IMR-90 (cell line): Measurements from ENCODE around the gene FFAR3. TPM values are rescaled to one million over a fixed set of nuclear protein-coding genes. Genes with fewer than 3 reads are reported as not detected.

Experiments
- ATAC-seq: fragments of 200-7000 bp; cut with Tn5 transposase; 2 replicates; pipeline ENCODE4 v1.9.1; 2020; ENCODE audit warnings: low read depth, mild to moderate bottlenecking, moderate library complexity
- BruUV-seq: library from RNA; stranded (reverse); fragments of 400-500 nt; replicated peaks from 2 replicates; lab custom pipeline; 2021; lab: Mats Ljungman, UMichigan
- CTCF ChIA-PET: fragments of 300-600 bp; formaldehyde crosslinking; extraction: SDS; loops from one replicate; lab custom pipeline; 2021; ENCODE audit warnings: antibody characterized with exemption; lab: Yijun Ruan, JAX
- POLR2A ChIA-PET: fragments of 300-600 bp; sonication (Branson Sonifier 250); formaldehyde crosslinking; loops from one replicate; lab custom pipeline; 2022; ENCODE audit warnings: antibody characterized with exemption; ENCODE audit not compliant: unreplicated experiment; lab: Charles Lee
- DNase-seq: peaks from one replicate; pipeline ENCODE4 v3.0.0; 2013
- H2AFZ ChIP-seq: replicated peaks from 2 replicates; pipeline ENCODE3; 2013; ENCODE audit warnings: low read length, mild to moderate bottlenecking; ENCODE audit not compliant: poor library complexity
- H2AK5ac ChIP-seq: 2 replicates; pipeline ENCODE4 v1.6.1; 2013; ENCODE audit warnings: low read depth, low read length, inconsistent platforms
- H2AK9ac ChIP-seq: replicated peaks from 2 replicates; pipeline ENCODE3; 2013; ENCODE audit warnings: mild to moderate bottlenecking, low read depth, low read length, moderate library complexity; ENCODE audit not compliant: poor library complexity
- H2BK120ac ChIP-seq: 2 replicates; pipeline ENCODE4 v1.6.1; 2013; ENCODE audit warnings: low read depth, low read length, inconsistent platforms
- H2BK15ac ChIP-seq: 3 replicates; pipeline ENCODE4 v1.6.1; 2013; ENCODE audit warnings: low read depth, low read length, inconsistent platforms
- H2BK20ac ChIP-seq: 2 replicates; pipeline ENCODE4 v1.6.1; 2013; ENCODE audit warnings: low read depth, mild to moderate bottlenecking, inconsistent platforms, low read length, moderate library complexity
- H2BK5ac ChIP-seq: 2 replicates; pipeline ENCODE4 v1.6.1; 2013; ENCODE audit warnings: mild to moderate bottlenecking, low read depth, low read length, inconsistent platforms; ENCODE audit not compliant: poor library complexity, severe bottlenecking
- H3K14ac ChIP-seq: replicated peaks from 2 replicates; pipeline ENCODE4 v1.6.1; 2013; ENCODE audit warnings: low read depth, low read length, inconsistent platforms
- H3K18ac ChIP-seq: 2 replicates; pipeline ENCODE4 v1.6.1; 2013; ENCODE audit warnings: low read depth, low read length, control low read depth
- H3K23ac ChIP-seq: 2 replicates; pipeline ENCODE4 v1.6.1; 2013; ENCODE audit warnings: low read depth, low read length, inconsistent platforms
- H3K27ac ChIP-seq: 2 replicates; pipeline ENCODE4 v1.5.1; 2013; ENCODE audit warnings: mild to moderate bottlenecking, control low read depth, low read length; ENCODE audit not compliant: insufficient read depth
- H3K27me3 ChIP-seq: 2 replicates; pipeline ENCODE4 v1.6.1; 2013; ENCODE audit warnings: low read length; ENCODE audit not compliant: control insufficient read depth, insufficient read depth
- H3K36me3 ChIP-seq: 2 replicates; pipeline ENCODE4 v1.6.1; 2013; ENCODE audit warnings: low read length, mixed read lengths; ENCODE audit not compliant: control insufficient read depth, insufficient read depth
- H3K4ac ChIP-seq: 2 replicates; pipeline ENCODE4 v1.6.1; 2013; ENCODE audit warnings: low read depth, low read length, inconsistent platforms
- H3K4me1 ChIP-seq: 2 replicates; pipeline ENCODE4 v1.6.1; 2013; ENCODE audit warnings: low read length, mixed read lengths; ENCODE audit not compliant: control insufficient read depth, insufficient read depth
- H3K4me2 ChIP-seq: 2 replicates; pipeline ENCODE4 v1.6.1; 2013; ENCODE audit warnings: low read depth, mild to moderate bottlenecking, control low read depth, low read length, moderate library complexity
- H3K4me3 ChIP-seq: 2 replicates; pipeline ENCODE4 v1.5.1; 2013; ENCODE audit warnings: low read depth, mild to moderate bottlenecking, control low read depth, low read length, moderate library complexity; ENCODE audit not compliant: insufficient read depth
- H3K56ac ChIP-seq: 2 replicates; pipeline ENCODE4 v1.6.1; 2013; ENCODE audit warnings: low read length, inconsistent platforms; ENCODE audit not compliant: insufficient read depth; ENCODE audit errors: extremely low read depth
- H3K79me1 ChIP-seq, 2 experiments: 2 replicates each; pipeline ENCODE4 v1.6.1; 2013; ENCODE audit warnings: low read length in 2 of 2, inconsistent platforms in 1 of 2, low read depth in 1 of 2
- H3K9ac ChIP-seq: 2 replicates; pipeline ENCODE4 v1.6.1; 2013; ENCODE audit warnings: low read depth, low read length, control low read depth
- H3K9me1 ChIP-seq: 2 replicates; pipeline ENCODE4 v1.6.1; 2013; ENCODE audit warnings: low read length, inconsistent platforms; ENCODE audit not compliant: insufficient read depth
- H3K9me3 ChIP-seq: 2 replicates; pipeline ENCODE4 v1.6.1; 2013; ENCODE audit warnings: low read length; ENCODE audit not compliant: control insufficient read depth, insufficient read depth
- H4K20me1 ChIP-seq: 2 replicates; pipeline ENCODE4 v1.6.1; 2013; ENCODE audit warnings: low read length, inconsistent platforms; ENCODE audit not compliant: insufficient read depth
- H4K5ac ChIP-seq: 2 replicates; pipeline ENCODE4 v1.6.1; 2013; ENCODE audit warnings: mild to moderate bottlenecking, low read depth, low read length, control low read depth
- H4K8ac ChIP-seq, 2 experiments: 2 replicates each; pipeline ENCODE4 v1.6.1; 2013; ENCODE audit warnings: low read depth in 2 of 2, low read length in 2 of 2, control low read depth in 1 of 2, inconsistent platforms in 1 of 2
- H4K91ac ChIP-seq: 2 replicates; pipeline ENCODE4 v1.6.1; 2013; ENCODE audit warnings: low read depth, low read length, inconsistent platforms; ENCODE audit not compliant: insufficient read depth
- CHD1 ChIP-seq: IDR thresholded peaks from 2 replicates; pipeline ENCODE4 v1.6.1; 2012; ENCODE audit warnings: low read depth, low read length, improper control_type of control experiment
- MAFK ChIP-seq: IDR thresholded peaks from 2 replicates; pipeline ENCODE4 v1.6.1; 2012; ENCODE audit warnings: low read depth, low read length, improper control_type of control experiment
- MAZ ChIP-seq: IDR thresholded peaks from 2 replicates; pipeline ENCODE4 v1.6.1; 2012; ENCODE audit warnings: low read depth, mild to moderate bottlenecking, low read length, improper control_type of control experiment, moderate library complexity, borderline replicate concordance
- MXI1 ChIP-seq: IDR thresholded peaks from 2 replicates; pipeline ENCODE4 v1.6.1; 2012; ENCODE audit warnings: low read depth, mild to moderate bottlenecking, low read length, moderate library complexity, borderline replicate concordance
- NFE2L2 ChIP-seq: fragments of 150-350 bp; IDR thresholded peaks from 2 replicates; pipeline ENCODE4 v1.6.1; 2016; ENCODE audit warnings: low read depth, mild to moderate bottlenecking, low read length
- RAD21 ChIP-seq: IDR thresholded peaks from 2 replicates; pipeline ENCODE4 v1.6.1; 2012; ENCODE audit warnings: low read length, improper control_type of control experiment
- RFX5 ChIP-seq: IDR thresholded peaks from 2 replicates; pipeline ENCODE4 v1.8.0; 2012; ENCODE audit warnings: low read depth, mild to moderate bottlenecking, low read length, moderate library complexity
- SMC3 ChIP-seq: fragments of 150-350 bp; IDR thresholded peaks from 2 replicates; pipeline ENCODE4 v1.6.1; 2016; ENCODE audit warnings: low read depth, mild to moderate bottlenecking, antibody characterized with exemption, low read length, moderate library complexity
- WGBS, 2 experiments: methylation state at CpG; one replicate each; pipeline versions ENCODE4 v1.1.5 to v1.1.7; 2013; ENCODE audit warnings: missing lambda C conversion rate in 2 of 2; ENCODE audit not compliant: insufficient read length in 1 of 2; ENCODE audit errors: extremely low coverage in 2 of 2; 5-methylcytosine and 5-hydroxymethylcytosine counted together
- dilution Hi-C: fragments of 300-500 bp; cut with HindIII; formaldehyde crosslinking; loops from one replicate; pipeline ENCODE4 v1.14.3; 2018; ENCODE audit warnings: low sequenced_read_pairs; ENCODE audit not compliant: unreplicated experiment
- in situ Hi-C: fragments of 300-500 bp; cut with MboI; formaldehyde crosslinking; loops from 3 replicates; pipeline ENCODE4 v1.14.3; 2019; ENCODE audit warnings: low sequenced_read_pairs, inconsistent platforms, mixed read lengths
- intact Hi-C: fragments of 100-400 bp; cut with micrococcal nuclease; formaldehyde crosslinking; loops from 2 replicates; pipeline ENCODE4 v1.10.0; 2022
- polyA plus RNA-seq, 3 experiments: library from polyadenylated mRNA; depleted of rRNA; stranded (reverse); fragments of >200 nt; gene quantifications; 2 replicates each; pipeline ENCODE4 v1.2.3, GENCODE V29; 2012; ENCODE audit warnings: low replicate concordance in 1 of 3
- total RNA-seq: library from RNA; depleted of rRNA; stranded (reverse); fragments of >200 nt; gene quantifications from 2 replicates; pipeline ENCODE4 v1.2.3, GENCODE V29; 2012
- TF ChIP-seq, protein P1 (sequence below): fragments of 150-350 bp; IDR thresholded peaks from 2 replicates; pipeline ENCODE4 v1.6.1; 2017; ENCODE audit warnings: mild to moderate bottlenecking, antibody characterized with exemption, low read length, low read depth
- TF ChIP-seq, protein P2 (sequence below): fragments of 150-350 bp; IDR thresholded peaks from 2 replicates; pipeline ENCODE4 v1.6.1; 2016; ENCODE audit warnings: low read depth, mild to moderate bottlenecking, low read length, moderate library complexity, borderline replicate concordance
- TF ChIP-seq, protein P3 (sequence below): conservative IDR thresholded peaks from 2 replicates; pipeline ENCODE4 v1.5.1; 2012; ENCODE audit warnings: mild to moderate bottlenecking, low read depth, low read length, improper control_type of control experiment

The FFAR3 gene
- total and polyA plus RNA-seq, 2 of the 4 experiments (the other 2 are of a cell fraction) = not detected

DNA sequence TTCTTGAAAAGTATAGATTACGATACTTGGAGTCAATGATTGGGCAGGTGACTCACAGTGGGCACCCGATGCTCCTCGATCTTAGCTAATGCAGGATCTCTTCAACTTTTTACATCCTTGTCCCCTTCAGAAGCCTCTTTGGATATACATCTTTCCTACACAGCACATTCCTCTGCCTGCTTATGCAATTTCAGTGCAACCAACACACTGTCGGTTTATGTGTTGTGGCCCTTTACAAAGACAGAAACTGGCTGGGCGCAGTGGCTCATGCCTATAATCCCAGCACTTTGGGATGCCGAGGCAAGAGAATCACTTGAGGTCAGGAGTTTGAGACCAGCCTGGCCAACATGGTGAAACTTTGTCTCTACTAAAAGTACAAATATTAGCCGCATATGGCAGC is 15.2 kb downstream of the FFAR3 start:
- H2BK15ac ChIP-seq = no peak overlapping the region
- H3K56ac ChIP-seq = no peak overlapping the region
- in situ Hi-C loops = no loop called here
- H3K79me1 ChIP-seq = no peaks in the 10 kb centered on the region
- H2AFZ ChIP-seq = no peak overlapping the region
- H4K8ac ChIP-seq = no peak overlapping the region
- H3K27me3 ChIP-seq = no peaks in the 10 kb centered on the region
- no peak overlapping the region for H2AK9ac ChIP-seq
- no peak overlapping the region for H4K91ac ChIP-seq
- no peak overlapping the region for H3K23ac ChIP-seq
- no TSS peak for BruUV-seq
- no peaks in the 10 kb centered on the region for H3K36me3 ChIP-seq
- ChIA-PET CTCF (no interaction called here), POLR2A (no interaction called here)
- no peaks in the 10 kb centered on the region for H3K4me1 ChIP-seq
- H3K27ac ChIP-seq = no peak overlapping the region
- no peak overlapping the region for H3K4me2 ChIP-seq
- H2BK120ac ChIP-seq = no peak overlapping the region
- H3K9ac ChIP-seq = no peak overlapping the region
- H4K20me1 ChIP-seq = no peaks in the 10 kb centered on the region
- no peak overlapping the region for H2BK5ac ChIP-seq
- dilution Hi-C loops = no loop called here
- no peaks in the 10 kb centered on the region for H3K9me1 ChIP-seq
- H4K5ac ChIP-seq = no peak overlapping the region
- H2BK20ac ChIP-seq = no peak overlapping the region
- no peak for ATAC-seq
- no peak overlapping the region for H3K18ac ChIP-seq
- WGBS, 2 experiments = 78% methylated on average over 4 of the region's 7 CpGs; no CpG with 5 or more reads in 1 of the 2 experiments
- H2AK5ac ChIP-seq = no peak overlapping the region
- intact Hi-C loops = no loop called here
- no peak for TF ChIP-seq CHD1
- no peak for TF ChIP-seq MAFK
- no peak for TF ChIP-seq NFE2L2
- TF ChIP-seq, protein P1, sequence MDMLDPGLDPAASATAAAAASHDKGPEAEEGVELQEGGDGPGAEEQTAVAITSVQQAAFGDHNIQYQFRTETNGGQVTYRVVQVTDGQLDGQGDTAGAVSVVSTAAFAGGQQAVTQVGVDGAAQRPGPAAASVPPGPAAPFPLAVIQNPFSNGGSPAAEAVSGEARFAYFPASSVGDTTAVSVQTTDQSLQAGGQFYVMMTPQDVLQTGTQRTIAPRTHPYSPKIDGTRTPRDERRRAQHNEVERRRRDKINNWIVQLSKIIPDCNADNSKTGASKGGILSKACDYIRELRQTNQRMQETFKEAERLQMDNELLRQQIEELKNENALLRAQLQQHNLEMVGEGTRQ = no peak
- TF ChIP-seq RFX5 = no peak
- TF ChIP-seq, protein P2, sequence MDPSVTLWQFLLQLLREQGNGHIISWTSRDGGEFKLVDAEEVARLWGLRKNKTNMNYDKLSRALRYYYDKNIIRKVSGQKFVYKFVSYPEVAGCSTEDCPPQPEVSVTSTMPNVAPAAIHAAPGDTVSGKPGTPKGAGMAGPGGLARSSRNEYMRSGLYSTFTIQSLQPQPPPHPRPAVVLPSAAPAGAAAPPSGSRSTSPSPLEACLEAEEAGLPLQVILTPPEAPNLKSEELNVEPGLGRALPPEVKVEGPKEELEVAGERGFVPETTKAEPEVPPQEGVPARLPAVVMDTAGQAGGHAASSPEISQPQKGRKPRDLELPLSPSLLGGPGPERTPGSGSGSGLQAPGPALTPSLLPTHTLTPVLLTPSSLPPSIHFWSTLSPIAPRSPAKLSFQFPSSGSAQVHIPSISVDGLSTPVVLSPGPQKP = no peak
- TF ChIP-seq RAD21 = no peak
- no peak for TF ChIP-seq SMC3
- TF ChIP-seq, protein P3, sequence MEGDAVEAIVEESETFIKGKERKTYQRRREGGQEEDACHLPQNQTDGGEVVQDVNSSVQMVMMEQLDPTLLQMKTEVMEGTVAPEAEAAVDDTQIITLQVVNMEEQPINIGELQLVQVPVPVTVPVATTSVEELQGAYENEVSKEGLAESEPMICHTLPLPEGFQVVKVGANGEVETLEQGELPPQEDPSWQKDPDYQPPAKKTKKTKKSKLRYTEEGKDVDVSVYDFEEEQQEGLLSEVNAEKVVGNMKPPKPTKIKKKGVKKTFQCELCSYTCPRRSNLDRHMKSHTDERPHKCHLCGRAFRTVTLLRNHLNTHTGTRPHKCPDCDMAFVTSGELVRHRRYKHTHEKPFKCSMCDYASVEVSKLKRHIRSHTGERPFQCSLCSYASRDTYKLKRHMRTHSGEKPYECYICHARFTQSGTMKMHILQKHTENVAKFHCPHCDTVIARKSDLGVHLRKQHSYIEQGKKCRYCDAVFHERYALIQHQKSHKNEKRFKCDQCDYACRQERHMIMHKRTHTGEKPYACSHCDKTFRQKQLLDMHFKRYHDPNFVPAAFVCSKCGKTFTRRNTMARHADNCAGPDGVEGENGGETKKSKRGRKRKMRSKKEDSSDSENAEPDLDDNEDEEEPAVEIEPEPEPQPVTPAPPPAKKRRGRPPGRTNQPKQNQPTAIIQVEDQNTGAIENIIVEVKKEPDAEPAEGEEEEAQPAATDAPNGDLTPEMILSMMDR = no peak
- no peak for TF ChIP-seq MXI1
- TF ChIP-seq MAZ = no peak
- DNase-seq = no peak
- no peak overlapping the region for H3K14ac ChIP-seq
- no peak overlapping the region for H3K4ac ChIP-seq
- H3K9me3 ChIP-seq = no peaks in the 10 kb centered on the region
- no peak overlapping the region for H3K4me3 ChIP-seq
